ENCODE measurements around the gene PVALB. TPM values are rescaled to one million over a fixed set of nuclear protein-coding genes. Genes with fewer than 3 reads are reported as not detected.

The PVALB gene
- total RNA-seq, 1 donor from 2014 or later: not detected

- Histone ChIP-seq H3K4me1 (no peaks in the 10 kb centered on the region), H3K4me3 (no peak overlapping the region), H3K9me3 (no peaks in the 10 kb centered on the region), H3K36me3 (peaks cover 0 to 26% of the 10 kb centered on the region in 2 donors), H3K27ac (no peak overlapping the region), H3K27me3 (no peaks in the 10 kb centered on the region)
- no peak for DNase-seq (ENCODE audit: low spot score in 2 of 2)
- intact Hi-C loops (cut with DNase I): no loop called here
- TF ChIP-seq CTCF (IDR thresholded peaks at IDR 0.05): no peak
Observed at GRCh38 chr22:36762687-36763260, 54.1 kb downstream of the PVALB start.

GRCh38 chr22:36761553-36762240 is 55.1 kb downstream of the PVALB start:
- DNase-seq (ENCODE audit: low spot score in 2 of 2): peak in 1 of 2 donors; percentile 31
- H3K27me3 ChIP-seq: no peaks in the 10 kb centered on the region
- intact Hi-C loops (cut with DNase I): no loop called here
- no peaks in the 10 kb centered on the region for H3K4me1 ChIP-seq
- peaks cover 0 to 21% of the 10 kb centered on the region in 2 donors for H3K36me3 ChIP-seq
- TF ChIP-seq CTCF (IDR thresholded peaks at IDR 0.05): no peak
- H3K27ac ChIP-seq: no peak overlapping the region
- H3K4me3 ChIP-seq: no peak overlapping the region
- H3K9me3 ChIP-seq: no peaks in the 10 kb centered on the region

GRCh38 chr22:36760786-36761185 is 56.0 kb downstream of the PVALB start:
- Histone ChIP-seq H3K27ac (no peak overlapping the region), H3K27me3 (no peaks in the 10 kb centered on the region), H3K36me3 (peaks cover 0 to 18% of the 10 kb centered on the region in 2 donors), H3K9me3 (no peaks in the 10 kb centered on the region), H3K4me3 (no peak overlapping the region), H3K4me1 (no peaks in the 10 kb centered on the region)
- no peak for TF ChIP-seq CTCF (IDR thresholded peaks at IDR 0.05)
- intact Hi-C loops (cut with DNase I): no loop called here
- peak in 1 of 2 donors; percentile 37 for DNase-seq (ENCODE audit: low spot score in 2 of 2)

GRCh38 chr22:36759481-36760159 is 57.2 kb downstream of the PVALB start:
- Histone ChIP-seq H3K36me3 (peaks cover 0 to 11% of the 10 kb centered on the region in 2 donors), H3K27ac (no peak overlapping the region), H3K4me3 (no peak overlapping the region), H3K4me1 (no peaks in the 10 kb centered on the region), H3K9me3 (no peaks in the 10 kb centered on the region), H3K27me3 (no peaks in the 10 kb centered on the region)
- intact Hi-C loops (cut with DNase I): no loop called here
- DNase-seq (ENCODE audit: low spot score in 2 of 2): no peak
- TF ChIP-seq CTCF (IDR thresholded peaks at IDR 0.05): no peak

DNA sequence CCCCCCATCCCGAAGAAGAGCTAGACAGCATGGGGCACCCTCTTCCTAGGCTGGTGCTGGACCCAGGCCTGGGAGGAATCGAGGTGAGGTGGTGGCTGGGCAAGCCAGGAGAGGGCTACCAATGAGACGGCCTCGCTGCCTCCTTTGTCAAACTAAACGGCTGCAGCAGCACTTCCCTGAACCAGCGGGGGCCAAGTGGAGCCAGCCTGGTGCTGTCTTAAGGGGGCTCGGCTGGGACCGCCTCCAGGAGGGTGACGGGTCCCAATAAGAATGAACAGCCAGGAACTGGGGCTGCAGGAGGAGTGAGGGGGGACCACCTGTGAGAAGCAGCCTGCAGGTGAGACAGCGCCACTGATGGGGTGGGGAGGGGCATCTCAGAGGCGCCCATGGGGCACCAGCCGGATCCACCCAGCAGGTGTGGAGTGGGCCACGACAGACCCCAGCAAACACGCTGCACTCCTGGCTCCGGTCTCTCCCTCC is 58.0 kb downstream of the PVALB start:
- Histone ChIP-seq H3K4me3 (no peak overlapping the region), H3K27ac (no peak overlapping the region), H3K27me3 (no peaks in the 10 kb centered on the region), H3K4me1 (no peaks in the 10 kb centered on the region), H3K9me3 (no peaks in the 10 kb centered on the region), H3K36me3 (peaks cover 0 to 7% of the 10 kb centered on the region in 2 donors)
- no peak for DNase-seq (ENCODE audit: low spot score in 2 of 2)
- intact Hi-C loops (cut with DNase I): no loop called here
- TF ChIP-seq CTCF (IDR thresholded peaks at IDR 0.05): no peak

Data from ascending aorta (tissue), 2 donors.